Activated CD8-positive, alpha-beta memory T cell treated with anti-CD3 and anti-CD28 coated beads for 24 hours (primary cell): ENCODE data around the gene RHOA.
"Not testable (repeated sequence)": the region's sequence is repeated elsewhere in the genome, so short reads cannot be mapped to it uniquely, and the experiment has no call there.

Experiments used
- DNase-seq: peaks from one replicate; pipeline ENCODE4 v3.0.0-alpha.2; 2020

Gene RHOA

DNA sequence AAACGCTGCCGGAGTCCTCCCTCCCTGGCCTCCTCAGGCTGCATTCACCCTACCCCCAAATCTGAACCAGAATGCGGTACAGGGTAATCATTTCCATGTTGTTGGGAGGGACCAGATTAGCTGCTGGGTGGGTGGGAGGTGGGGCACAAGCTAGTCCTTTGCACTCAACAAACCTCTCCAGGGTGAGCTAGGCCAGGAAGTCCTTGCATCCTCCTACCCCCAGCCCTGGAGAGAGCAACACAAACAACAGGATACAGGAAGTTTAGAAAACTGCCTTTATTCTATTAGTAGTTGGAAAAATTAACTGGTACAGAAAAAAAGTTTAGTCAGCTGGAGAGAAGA, 52.9 kb downstream of the RHOA start:
- no peak for DNase-seq

DNA sequence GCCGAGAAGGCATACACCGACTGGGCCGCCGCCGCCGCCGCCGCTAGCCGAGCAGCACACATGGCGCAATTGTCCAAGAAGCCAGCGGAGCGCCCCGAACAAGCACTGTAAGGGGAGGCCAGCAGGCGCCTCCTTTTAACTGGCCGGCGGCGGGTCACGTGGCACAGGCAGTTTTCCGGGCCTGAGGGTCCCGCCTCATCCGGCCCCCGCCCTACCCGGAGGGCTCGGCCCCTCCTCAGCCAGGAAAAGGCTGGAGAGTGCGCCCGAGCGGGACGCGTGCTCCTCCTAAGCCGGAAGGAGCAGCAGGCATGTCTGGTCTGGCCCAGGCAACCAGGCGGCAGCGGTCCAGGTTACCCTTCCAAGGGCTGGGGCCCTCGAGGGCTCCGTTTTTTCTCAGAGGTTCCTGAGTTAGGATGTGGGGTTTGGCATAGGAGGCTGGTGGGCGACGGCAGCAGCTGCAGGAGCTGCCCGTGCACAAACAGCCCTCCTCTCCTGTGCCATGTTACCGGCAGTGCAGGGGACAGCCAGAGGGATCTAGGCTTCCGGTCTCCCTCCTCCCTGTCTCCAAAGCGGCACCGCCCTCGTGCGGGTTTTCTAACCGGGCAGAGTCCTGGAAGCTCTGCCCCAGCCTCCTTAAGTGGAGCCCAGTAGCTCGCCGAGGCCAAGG, 53.4 kb downstream of the RHOA start, which contains the start of gene GPX1:
Gene GPX1, minus strand, starts transcription at position 137 of the 667 bp plus-strand sequence. Its CDS starts 75 bp downstream, at position 62.
- peak; percentile 93 for DNase-seq

DNA sequence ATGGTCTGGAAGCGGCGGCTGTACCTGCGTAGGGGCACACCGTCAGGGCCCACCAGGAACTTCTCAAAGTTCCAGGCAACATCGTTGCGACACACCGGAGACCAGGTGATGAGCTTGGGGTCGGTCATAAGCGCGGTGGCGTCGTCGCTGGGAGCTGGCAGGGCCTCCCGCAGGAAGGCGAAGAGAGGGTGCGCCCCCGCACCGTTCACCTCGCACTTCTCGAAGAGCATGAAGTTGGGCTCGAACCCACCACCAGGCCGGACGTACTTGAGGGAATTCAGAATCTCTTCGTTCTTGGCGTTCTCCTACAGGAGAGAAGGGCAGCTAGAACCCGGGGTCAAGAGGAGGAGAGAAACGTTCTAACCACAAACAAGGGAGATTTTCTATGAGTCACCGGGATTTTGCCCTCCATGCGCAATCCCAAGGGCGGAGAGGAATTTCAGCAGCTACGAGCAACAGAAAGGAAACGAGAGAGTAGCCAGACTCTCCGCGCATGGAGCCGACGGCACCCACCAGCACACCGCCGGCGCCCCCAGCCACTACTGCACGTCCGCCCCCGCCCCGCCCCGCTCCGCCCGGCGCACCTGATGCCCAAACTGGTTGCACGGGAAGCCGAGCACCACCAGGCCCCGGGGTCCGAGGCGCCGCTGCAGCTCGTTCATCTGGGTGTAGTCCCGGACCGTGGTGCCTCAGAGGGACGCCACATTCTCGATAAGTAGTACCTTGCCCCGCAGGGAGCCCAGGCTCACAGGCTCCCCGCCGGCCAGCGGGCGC, 54.1 kb downstream of the RHOA start:
- DNase-seq = peak; percentile 83

DNA sequence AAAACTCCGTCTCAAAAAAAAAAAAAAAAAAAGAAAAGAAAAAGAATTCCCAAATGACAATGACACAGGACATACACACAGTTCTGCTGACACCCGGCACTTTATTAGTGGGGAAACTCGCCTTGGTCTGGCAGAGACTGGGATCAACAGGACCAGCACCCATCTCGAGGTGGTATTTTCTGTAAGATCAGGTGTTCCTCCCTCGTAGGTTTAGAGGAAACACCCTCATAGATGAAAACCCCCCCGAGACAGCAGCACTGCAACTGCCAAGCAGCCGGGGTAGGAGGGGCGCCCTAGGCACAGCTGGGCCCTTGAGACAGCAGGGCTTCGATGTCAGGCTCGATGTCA, 54.7 kb downstream of the RHOA start:
- DNase-seq = not testable (repeated sequence)

DNA sequence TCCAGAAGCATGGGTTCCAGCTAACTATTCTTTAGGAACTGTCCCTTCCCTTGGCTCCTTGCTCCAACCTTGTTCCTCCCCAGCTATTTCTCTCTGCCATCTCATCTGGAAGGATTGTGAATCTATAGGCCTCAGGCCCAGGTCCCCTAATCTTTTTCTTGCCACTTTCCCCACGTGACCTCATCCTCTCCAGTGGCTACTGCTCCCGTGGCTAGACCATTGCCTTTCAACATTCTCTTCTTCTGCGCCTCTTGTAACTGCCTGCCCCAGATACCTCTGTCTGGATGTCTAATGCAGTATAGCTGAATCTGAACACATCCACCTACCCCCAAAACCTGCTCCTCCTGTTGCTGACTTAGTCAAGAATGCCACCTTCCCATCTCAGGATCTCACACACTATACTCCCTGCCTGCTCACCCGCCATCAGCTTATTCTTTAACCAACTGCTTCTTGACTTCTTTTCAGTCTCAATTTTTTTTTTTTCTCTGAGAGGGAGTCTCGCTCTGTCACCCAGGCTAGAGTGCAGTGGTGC, 58.8 kb downstream of the RHOA start:
- no peak for DNase-seq

DNA sequence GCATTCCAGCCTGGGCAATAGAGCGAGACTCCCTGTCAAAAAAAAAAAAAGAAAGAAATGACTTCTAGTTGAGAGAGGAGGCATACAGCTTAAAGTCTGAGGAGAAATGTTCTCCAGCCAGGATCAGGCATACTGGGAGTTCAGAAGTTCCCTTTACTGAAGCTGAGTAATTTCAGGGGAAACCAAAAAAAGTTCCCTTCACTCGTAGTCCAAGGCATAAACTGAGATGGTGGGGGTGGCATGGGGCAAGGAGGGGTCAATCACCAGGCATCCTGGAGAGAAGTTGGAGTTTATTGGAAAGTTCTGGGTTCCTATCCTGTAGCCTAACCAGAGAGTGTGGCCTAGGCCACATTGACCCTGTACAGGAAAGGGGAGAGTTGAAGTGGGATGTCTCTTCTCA, 59.5 kb downstream of the RHOA start:
- DNase-seq = no peak

DNA sequence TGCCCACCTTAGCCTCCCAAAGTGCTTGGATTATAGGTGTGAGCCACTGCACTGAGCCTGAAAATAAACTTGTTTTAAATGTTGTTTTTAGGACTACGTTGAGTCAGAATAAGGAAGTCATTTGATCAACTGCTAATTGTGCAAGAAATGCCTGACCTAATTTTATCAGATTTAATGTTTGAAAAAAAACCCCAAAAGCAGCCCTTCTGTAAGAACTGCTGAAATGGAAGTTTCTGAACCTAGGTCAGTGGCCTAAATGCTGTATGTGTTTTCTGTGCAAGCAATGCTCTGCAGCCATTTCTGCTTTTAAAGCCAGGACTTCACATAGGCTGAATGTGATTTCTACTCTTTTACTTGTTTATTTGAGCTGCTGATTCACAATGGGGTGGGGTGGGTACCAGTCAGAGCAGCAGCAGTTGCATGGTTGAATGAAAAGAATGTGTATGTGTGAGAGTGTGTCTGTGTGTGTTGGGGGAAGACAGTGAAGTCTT, 60.2 kb downstream of the RHOA start:
- DNase-seq = no peak

DNA sequence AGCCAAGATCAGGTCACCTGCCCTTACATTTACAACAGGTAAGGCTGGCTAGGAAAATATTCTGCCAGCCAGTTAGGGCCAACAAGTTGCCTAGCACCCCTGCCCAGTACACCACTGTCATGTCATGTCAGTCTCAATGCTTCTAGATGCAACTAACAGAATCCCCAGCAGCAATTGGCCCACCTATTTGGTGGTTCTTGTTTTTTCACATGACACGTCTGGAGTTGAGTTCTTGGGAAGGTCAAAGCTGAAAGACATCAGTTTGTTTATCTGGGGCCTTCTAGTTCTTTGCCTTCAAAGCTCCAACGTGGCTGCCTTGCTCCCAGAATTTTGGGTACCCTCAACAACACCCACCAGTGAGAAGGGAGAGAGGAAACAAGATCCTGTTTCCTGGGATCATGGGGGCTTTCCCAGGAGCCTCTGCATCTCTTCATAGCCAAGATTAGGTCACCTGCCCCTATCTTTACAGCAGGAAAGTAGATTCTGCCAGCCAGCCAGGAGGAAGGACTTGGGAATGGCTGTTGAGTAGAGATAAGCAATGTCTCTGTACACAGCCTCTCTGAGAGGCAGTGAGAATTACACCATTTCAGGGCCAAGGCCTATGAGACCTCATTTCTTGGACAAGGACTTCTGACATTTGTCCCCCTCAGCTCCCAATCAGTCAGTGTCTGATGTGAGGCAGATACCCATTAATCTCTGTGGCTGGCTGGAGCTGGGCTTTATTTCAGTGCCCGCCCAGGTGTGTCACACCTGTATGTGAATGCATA, 62.2 kb downstream of the RHOA start:
- no peak for DNase-seq

DNA sequence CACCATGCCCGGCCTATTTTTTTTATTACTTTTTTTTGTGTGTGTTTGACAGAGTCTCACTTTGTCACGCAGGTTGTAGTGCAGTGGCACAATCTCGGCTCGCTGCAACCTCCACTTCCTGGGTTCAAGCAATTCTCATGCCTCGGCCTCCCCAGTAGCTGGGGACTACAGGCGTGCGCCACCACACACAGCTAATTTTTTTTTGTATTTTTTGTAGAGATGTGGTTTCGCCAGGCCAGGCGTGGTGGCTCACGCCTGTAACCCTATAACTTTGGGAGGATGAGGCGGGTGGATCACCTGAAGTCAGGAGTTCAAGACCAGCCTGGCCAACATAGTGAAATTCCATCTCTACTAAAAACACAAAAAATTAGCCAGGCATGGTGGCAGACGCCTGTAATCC, 63.4 kb downstream of the RHOA start:
- DNase-seq = not testable (repeated sequence)

DNA sequence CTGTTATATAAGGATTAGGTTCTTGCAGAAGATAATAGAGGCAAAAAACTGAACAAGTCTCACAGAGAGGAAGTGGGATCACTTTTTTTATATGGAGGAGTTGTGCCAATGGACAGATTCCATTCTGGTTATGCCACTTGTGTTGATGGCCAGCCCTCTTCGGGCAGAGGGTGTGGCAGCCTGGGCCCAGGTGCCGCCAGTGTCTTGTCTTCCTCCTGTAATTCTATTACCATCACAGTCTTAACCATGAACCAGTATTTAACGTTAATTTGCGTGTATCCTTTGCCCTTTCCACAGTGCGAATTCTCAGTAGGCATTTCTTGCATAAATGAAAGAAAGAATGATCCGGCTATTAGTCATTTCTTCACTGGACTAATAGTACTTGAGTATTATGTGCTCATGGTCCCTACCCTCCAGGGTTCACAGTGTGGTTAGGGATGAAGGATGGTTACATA, 65.0 kb downstream of the RHOA start:
- DNase-seq = no peak

DNA sequence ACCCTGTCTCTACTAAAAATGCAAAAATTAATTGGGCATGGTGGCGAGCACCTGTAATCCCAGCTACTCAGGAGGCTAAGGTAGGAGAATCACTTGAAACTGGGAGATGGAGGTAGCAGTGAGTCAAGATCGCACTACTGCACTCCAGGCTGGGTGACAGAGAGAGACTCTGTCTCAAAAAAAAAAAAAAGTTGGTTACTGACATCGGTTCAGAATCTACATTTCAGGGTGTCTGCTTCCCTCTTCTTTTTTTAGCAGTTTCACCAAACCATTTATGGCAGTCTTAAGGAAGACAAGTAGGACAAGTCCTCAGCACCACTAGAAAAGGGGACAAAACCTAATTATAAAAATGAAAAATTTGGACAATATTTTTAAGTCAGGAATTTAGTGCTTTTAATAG, 68.6 kb downstream of the RHOA start:
- DNase-seq = no peak

DNA sequence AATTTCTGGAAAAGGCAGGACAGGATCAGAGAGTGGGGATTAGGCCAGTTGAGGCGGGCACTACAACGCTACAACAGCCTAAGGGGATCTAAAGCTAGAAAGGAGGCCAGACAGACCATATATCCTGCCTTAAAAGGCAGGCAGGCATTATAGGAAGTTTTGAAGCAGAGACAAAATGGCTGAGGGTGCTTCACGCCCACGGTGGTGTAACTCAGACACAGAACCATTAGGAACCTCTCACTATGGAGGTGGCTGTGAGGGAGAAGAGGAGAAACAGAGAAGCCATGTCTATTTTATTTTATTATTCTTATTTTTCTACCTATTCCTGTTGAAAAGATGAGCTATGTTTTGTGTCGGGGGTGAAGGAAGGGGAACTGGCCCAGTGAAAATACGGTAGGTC, 69.8 kb downstream of the RHOA start:
- DNase-seq = no peak

DNA sequence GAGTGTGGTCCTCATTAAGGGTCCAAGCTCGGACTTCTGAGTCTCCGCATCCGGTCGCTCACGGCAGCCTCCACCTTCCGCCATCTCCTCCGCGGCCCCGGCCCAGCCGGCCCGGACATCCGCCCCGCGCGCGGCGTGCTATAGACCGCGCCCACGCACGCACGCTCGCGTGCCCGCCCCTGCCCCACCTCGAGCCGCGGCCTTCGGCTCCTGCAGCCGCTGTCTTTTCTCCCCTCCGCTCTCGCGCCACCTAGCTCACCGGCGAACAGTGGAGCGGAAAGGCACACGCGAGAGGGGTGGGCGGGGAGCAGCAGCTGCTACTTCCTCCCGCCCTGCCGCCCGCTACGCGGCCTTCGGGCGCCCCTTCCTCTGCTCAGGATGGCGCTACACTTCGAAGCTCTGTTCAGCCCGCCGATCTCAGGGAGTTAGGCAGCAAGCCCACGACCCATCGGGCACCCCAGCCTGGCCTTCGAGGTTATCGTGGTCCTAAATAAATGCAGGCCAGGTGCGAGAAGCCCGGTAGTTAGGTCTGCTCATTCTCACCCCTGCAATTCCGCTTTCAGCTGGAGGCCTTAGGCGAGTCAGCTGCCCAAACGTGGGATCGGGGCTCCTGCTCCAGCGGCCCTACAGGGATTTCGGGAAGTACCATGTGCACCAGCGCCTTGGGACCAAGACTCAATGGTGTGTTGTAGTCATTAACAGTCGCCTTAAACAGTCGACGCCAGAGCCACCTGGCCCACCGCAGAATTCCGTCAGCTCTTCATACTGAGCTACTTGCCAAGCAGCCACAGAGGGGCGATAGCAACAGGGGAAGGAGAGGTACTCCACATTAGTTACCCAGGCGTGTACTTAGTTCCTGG, 71.6 kb downstream of the RHOA start, which contains the start of gene USP4:
Gene USP4, minus strand, starts transcription at position 113 of the 860 bp plus-strand sequence. Its CDS starts 29 bp downstream, at position 84.
- DNase-seq = peak; percentile 95

DNA sequence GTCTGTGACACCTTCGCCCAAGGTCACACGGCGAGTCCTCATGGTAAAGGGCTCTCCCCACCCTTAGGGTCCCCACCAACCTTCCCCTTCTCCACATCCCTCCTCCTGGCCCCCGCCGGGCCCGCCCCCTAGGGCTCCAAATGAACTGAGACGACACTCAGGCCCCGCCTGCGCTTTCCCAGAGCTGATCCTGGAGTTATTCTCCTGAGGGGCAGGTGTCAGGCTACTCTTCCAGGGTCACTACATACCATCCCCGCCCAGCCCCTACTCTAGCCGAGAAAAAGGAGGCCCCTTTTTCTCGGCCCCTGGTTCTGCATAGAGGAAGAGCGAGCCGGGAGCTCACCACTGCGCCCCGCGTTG, 72.2 kb downstream of the RHOA start:
- DNase-seq = no peak

DNA sequence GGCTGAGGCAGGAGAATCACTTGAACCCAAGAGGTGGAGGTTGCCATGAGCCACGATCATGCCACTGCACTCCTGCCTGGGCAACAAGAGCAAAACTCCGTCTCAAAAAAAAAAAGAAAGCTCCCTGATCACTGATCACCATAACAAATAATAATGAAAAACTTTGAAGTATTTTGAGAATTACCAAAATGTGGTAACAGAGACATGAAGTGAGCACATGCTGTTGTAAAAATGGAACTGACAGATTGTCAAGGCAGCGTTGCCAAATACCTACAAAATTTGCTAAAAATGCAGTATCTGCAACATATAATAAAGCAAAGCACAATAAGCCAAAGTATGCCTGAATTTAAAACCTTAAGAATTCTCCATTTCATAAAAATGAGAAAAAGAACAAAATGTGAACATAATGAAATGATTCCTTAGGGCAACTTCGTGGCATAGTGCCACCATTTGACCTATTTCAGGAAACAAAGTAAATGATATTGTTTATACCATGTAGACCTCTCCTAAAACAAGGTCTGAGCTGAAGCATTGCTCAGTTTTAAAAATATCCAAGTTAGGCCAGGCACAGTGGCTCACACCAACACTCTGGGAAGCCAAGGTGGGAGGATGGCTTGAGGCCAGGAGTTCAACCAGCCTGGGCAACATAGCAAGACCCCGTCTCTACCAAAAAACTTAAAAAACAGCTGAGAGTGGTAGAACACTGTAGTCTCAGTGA, 77.7 kb downstream of the RHOA start:
- DNase-seq = no peak

DNA sequence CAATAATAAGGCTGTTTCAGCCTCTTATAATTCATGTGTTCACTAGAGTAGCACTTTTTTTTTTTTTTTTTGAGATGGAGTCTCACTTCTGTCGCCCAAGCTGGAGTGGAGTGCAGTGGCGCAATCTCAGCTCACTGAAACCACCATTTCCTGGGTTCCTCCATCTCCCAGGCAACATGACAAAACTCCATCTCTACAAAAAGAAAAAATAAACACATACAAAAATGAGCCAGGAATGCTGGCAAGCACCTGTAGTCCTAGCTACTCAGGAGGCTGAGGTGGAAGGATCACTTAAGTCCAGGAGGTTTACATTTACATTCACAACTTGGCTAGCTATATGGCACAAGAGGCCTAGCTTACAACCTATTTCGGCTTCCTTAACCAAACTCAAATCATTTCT, 78.7 kb downstream of the RHOA start:
- no peak for DNase-seq

DNA sequence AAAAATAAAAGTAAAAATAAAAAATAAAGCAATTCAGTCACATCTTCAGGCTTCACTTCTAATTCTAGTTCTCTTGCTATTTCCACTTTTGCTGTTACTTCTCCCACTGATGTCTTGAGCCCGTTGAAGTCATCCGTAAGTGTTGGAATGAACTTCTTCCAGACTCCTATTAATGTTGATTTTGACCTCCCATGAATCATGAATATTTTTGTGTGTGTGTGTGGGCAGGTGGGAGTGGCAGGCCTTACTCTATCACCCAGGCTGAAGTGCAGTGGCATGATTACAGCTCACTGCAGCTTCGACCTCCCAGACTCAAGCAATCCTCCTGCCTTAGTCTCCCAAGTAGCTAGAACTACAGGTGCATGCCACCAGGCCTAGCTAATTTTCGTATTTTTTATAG, 82.6 kb downstream of the RHOA start:
- DNase-seq = no peak

DNA sequence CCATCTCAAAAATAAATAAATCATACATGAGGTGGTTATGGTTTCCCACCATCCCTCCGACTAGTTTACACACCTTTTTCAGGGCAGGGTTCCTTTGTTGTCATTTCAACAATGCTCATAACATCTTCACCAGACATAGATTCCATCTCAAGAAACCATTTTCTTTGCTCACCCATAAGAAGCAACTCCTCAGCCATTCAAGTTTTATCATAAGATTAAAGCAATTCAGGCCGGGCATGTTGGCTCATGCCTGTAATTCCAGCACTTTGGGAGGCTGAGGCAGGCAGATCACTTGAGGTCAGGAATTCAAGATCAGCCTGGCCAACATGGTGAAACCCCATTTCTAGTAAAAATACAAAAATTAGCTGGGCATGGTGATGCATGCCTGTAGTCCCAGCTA, 83.4 kb downstream of the RHOA start:
- not testable (repeated sequence) for DNase-seq

DNA sequence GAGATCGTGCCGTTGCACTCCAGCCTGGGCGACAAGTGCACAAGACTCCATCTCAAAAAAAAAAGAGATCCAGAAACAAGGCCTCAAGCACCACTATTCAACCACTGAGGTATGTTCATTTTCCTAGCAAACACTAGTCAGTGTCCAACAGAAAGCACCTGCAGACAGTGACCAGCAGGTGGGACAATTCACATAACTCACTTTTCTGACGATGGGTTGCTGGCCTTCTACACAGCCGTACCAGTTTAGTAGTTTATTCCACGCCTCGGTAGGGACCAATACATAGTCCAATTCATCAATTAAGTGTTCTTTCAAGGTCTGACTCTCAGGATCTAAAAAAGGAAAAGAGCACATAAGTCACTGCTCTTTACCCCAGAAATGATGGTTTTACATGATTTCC, 84.3 kb downstream of the RHOA start:
- DNase-seq = no peak

DNA sequence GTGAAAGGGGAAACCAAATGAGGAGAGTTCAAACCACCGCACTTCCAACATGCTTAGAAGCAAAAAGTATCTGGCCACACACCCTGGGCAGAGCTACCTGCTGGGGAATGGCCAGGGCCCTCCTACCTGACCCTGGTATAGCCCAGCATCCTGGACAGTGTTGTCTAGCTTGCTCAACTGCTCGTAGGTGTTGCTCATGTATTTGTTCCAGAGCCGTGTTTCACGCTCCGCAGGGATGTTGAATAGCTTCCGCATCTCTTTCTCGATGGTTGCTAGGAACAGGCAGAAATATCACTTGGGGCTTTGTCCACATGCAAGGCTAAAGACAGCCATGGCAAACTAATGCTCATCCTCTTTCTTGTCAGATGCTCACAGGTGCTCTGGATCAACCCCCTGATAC, 87.0 kb downstream of the RHOA start:
- DNase-seq = no peak

DNA sequence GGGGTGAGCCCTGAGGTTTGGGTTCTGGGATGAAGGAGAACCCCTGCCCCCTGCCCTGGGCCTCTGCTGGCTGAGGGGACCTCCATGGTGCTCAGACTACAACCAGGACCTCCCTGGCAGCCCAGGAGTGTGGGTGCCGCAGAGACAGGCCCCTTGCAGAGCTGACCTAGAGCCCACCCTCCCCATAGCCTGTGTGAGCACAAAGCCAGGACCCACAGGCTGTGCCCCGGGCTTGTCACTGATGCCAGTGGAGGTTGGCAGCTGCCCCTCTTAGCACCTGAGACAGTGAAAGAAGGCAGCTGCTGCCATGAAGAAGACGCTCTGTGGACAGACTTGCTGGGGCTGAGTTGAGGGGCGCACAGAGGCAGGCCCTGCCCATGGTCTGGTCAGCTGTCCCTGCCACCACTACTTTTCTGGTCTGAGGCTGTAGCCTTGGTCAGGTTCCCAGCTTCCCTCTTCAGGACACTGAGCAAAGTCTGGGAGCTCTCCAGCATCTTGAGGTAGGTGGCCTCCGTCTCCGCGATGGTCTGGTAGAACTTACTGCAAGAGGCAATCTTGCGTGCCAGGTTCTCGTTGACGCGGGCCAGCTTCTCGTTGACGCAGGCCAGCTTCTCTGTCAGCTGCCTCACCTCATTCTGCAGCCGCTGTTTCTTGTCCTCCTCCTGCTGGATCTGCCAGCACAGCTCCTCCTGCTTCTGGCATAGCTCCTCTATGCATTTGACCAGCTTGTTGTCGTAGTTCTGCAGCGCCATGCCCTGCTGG, 94.9 kb downstream of the RHOA start:
- no peak for DNase-seq
